Activated CD4-positive, alpha-beta T cell treated with anti-CD3 and anti-CD28 coated beads for 1 hour (primary cell): ENCODE measurements around the gene ALDH3B2.
"Not testable (repeated sequence)": the region's sequence is repeated elsewhere in the genome, so short reads cannot be mapped to it uniquely, and the experiment has no call there.

Experiments
- DNase-seq: peaks from one replicate; pipeline ENCODE4 v3.0.0-alpha.2; 2020

ALDH3B2 gene

DNA sequence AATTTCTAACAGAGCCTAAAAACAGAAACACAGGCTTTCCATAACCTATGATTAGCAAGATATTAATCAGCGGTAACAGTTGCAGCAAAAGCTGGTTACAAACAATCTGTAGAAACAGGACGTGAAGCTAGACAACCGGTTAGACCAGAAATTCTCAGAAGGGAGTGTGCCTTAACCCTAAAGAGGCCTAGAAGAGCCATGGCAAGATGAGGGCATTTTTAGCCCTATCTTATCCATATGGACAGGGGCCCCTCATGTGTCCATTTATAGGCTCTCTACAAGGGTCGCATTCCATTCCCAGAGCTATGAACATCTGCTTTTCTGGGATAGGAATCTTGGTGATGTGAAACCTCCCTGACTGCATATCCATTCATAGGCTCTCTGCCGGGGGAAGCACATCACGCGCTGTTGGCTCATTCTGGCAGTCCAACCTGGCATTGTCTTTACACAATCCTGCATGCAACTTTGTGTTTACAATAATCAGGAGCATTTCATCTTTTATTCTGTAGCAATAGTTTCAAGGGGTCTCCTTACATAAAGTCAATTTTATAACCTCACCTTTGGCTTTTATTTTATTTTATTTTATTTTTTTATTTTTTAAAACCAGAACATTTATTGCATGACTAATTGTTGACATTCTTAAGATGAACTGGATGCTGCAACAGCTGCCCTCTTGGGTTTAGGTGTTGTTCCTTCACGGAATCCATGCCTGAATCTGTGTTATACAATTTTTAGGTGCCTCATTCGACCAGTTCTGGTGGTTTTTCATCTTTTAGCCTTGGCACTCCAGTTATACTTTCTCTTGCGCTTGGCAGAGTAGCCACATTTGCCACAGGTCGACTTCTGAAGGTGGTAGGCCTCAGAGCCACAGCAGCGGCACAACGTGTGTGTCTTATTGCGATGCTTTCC is 8.0 kb upstream of the ALDH3B2 start:
- not testable (repeated sequence) for DNase-seq

DNA sequence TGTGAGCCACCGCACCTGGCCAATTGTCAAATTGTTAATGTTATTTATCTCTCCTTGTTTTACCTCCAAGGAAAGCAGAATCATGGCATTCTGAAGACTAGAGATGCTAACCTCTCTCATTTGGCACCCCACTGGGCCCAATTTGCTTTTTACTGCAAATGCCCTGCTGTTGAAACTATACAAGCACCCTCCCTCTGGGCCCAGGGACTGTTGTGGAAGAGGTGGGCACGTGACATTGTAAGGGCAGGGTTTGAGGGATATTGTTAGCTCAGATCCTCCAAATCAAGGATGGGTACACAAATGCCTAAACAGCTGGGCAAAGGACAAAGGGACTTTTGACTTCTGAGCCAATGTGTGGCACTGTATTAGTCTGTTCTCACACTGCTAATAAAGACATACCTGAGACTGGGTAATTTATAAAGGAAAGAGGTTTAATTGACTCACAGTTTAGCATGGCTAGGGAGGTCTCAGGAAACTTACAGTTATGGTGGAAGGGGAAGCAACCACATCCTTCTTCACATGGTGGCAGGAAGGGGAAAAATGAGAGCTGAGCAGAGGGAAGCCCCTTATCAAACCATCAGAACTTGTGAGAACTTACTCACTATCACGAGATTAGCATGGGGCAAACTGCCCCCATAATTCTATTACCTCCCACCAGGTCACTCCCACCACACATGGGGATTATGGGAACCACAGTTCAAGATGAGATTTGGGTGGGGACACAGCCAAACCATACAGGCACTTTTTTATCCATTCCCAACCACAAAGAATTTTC is 6.5 kb upstream of the ALDH3B2 start:
- no peak for DNase-seq

DNA sequence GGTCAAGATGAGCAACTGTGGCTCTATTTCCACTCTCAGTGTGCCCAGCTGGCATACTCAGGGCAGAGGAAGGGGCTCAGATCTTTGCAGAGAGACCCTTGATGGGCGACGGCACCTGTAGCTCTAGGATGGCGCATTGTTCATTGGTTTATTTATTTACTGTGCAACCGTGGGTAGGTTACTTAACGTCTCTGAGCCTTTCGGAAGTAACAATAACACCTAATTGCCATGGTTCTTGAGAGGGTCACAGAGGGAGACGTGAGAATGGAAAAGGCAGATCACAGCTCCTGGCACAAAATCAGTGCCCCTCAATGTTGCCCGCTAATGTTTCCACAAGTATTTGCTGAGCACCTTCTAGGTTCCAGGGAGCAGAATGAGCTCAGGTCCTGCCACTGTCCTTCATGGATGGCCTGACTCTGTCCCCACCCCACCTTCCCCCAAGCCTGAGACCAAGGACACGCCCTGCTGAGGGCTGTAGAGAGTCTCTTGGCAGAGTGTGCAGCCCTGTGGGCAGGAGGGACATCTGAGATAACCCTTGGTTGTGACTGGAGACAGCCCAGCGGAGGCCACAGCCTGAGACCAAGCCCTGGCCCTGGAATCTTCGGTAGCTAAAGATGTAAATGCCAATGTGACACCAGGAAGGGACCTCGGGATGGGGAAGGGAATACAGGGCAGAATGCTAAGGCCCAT is 780 bp upstream of the ALDH3B2 start:
- no peak for DNase-seq

DNA sequence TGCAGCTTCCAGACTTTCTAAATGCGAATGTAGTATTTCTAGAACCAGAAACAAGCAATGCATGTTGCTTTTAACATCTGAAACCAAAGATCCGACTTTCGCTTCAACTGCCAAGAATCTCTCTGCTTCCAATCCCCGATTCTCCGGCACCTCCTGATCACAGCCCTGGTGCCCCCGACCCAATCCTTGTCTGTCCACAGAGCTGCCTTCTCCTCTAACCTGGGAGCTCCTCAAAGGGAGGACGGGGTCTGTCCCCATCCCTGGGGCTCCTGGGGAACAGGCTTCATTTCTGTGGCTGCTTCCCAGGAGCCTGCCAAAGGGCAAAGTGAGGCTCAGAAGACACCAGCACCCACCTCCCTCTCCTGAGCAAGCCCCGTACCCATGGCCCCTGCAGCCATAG is 521 bp downstream of the ALDH3B2 start:
- DNase-seq: no peak

DNA sequence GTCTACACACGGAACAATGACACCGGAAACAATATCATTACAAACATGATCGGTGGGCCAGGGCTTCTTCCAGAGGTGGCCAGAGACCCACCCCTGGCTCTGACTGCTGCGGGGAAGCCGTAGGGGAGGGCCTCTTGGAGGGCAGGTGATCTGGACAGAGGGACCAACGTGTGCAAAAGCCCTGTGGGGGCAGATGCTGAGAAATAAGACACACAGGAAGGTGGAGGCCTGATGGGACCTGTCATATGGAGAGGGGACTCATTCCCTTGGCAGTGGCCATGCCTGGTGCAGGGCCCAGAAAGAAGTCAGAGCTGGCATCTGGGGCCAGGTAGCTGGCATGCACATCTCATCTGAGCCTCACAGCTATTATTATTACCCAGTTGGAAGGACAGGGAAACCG is 1.1 kb downstream of the ALDH3B2 start:
- DNase-seq: no peak

DNA sequence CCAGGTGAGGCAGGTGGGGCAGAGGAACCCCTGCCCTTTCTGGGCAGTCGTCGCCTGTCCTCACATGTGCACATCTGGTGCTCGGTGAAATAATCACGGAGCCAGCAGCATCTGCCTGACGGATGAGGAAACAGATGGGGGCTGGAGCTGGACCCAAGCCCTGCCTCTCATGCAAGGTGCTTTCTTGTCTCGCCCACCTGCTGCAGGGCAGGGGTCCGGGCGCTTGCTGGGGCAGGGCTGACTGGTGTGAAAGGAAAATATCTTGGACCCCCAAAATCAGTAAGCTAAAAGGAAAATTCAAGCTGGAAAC is 3.3 kb downstream of the ALDH3B2 start:
- no peak for DNase-seq

DNA sequence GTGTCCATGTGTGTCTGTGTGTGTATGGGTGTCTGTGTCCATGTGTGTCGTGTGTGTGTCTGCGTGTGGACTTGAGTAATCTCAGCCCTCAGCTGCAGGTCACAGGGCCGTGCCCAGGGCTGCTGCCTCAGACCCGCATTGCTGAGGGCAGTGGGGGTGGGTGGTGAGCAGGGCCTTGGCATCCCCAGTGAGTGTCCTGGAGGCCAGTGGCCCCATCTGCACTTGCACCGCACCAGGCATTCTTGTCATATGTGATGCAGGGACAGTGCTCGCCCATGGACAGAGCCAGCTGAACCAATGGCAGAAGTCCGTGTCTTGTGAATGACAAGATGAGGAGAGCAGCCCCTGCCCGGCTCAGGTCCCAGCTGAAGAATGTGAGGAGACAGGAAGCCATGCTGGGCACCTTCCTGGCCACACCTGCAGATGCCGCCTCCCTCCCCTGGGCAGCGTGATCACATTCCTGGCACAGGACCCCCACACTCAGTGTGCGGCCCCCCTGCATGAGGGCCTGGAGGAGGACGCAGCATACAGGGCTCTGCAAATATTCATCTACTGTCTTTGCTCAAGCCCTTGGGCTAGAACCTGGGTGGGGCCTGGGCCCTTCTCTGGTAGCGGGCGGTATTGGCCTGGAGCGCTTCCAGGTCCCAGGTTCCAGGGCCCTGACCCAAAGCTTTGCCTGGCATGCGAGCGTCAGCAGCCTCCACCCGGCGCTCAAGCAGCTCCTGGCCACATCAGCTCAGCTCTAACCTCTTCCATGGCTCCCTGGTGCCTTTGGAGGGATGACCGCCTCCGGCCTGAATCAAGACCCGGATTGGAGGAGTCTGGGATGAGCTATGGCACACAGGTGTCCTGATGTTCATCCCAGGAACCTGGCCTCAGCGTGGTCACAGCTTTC is 3.9 kb downstream of the ALDH3B2 start:
- no peak for DNase-seq

DNA sequence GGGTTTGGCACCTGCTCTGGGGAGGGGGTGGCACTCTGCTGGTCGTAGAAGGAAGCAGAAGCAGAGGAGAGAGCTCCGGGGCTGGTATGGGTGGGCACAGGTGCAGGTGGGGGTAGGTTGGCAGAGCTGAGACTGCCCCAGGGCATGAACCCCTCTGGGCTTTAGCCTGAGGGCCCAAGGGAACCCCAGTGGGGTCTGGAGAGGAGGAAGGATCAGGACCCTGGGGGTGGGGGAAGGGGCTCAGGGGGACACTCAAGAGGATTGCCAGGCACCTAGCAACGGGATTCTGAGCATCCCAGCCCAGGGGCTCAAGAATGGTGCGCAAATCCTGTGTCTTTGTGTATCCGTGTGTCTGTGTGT is 6.3 kb downstream of the ALDH3B2 start:
- DNase-seq: no peak

DNA sequence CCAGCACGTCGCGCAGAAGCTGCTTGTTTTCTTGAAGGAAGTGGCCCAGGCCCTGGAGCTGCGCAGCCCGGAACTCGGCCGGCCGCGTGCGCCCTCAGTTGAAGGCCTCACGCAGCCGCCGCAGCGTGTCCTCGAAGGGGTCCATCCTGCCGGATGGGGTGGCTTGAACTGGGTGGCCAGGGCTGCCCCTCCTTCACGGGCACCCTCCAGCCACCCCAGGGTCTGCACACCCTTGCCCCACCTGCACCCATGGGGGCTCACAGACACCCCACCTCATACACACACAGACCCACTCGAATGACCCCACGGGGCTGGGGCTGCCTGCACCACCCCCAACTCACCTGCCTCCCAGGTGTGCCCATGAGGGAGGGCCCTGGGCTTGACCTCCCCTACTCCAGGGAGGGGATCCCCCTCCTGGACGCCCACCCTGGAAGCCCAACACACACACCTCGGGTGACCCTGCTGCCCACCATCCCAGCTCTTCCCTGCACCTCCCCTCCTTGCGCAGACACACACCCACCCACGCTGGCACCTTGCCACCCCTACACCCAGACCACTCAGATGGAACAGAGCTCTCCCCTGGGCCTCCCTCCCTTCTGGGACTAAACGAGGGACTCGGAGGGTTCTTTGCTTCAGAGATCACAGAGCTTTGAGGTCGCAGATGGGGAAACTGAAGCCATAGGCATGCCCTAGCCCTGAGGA is 6.8 kb downstream of the ALDH3B2 start:
- DNase-seq: no peak

DNA sequence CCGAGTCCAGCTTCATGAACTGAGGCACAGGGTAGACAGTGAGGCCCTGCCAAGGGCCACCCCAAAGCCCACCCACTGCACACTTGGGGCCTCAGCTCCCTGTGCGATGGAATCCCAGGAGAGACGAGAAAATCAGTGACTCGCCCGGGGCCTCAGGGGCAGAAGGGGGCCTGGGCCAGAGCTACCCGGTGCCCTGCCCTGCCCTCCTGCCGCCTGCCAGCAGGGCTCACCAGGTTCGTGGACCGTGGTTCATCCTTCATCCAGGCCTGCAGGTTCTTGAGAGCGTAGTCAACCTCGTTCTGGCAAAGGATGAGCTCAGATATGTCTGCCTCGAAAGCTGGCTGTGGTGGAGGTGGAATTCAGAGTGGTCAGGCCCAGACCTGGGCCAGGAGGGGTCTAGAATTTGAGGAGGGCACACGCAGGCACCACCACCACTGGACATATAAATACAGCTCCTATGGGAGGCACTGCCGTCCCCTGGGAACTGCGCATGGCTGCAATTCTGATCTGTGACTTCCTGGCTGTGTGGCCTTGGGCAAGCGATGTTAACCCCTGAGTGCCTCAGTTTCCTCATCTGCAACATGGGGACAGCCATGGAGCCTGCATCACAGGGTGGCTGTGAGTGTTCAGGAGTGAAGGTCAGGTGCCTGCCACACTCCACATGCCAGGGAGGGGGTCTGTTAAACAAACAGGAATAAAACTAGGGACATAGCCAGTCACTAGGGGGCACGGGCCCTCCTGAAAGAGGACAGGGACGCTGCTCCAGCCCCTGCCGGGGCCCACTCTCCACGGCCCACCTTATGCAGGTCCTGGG is 7.5 kb downstream of the ALDH3B2 start:
- no peak for DNase-seq

DNA sequence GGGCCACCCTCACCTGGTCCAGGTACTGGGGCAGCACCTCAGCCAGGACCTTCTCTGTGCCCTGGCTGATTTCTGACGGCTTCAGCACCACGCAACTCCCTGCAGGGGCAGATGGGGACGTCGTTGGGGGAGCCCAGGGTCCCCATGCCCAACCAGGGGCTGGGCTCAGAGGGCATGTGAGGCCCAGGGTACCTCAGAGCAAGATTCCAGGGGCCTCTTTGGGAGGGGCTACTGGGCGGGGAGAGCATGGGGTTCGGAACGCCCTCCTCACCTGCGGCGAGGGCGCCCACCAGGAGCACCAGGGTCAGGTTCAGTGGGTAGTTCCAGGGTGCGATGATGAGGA is 8.1 kb downstream of the ALDH3B2 start:
- no peak for DNase-seq

DNA sequence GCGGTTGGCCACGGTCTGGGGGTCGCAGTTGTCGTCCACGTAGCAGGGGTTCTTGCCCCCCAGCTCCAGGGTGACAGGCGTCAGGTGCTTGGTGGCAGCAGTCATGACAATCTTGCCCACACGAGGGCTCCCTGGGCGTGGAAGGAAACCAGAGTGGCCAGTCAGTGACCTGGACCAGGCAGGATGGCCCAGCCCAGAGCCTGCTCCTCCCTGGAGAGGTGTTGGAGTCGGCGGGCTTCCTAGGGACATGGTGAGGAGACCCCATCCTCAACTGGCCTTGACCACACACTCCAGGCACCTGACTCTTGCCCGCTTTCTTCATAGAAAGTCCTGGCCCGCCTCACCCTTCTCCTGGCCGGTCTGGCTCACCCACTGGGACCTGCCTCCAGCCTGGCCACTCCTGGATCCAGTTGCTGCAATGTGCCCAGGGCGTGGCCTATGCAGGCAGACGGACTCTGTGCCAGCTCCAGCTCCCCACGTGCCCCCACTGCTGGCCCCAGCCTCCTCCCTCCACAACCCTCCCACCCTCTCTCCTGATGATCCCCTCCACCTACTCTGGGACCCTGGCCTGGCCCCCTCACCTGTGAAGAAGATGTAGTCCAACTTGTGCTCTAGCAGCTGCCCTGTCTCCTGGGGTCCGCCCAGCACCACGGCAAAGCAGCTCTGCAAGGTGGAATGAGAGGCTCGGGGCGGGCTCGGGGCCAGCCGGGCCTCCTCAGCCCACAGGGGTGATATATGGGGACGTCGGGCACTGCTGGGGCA is 8.7 kb downstream of the ALDH3B2 start:
- no peak for DNase-seq

DNA sequence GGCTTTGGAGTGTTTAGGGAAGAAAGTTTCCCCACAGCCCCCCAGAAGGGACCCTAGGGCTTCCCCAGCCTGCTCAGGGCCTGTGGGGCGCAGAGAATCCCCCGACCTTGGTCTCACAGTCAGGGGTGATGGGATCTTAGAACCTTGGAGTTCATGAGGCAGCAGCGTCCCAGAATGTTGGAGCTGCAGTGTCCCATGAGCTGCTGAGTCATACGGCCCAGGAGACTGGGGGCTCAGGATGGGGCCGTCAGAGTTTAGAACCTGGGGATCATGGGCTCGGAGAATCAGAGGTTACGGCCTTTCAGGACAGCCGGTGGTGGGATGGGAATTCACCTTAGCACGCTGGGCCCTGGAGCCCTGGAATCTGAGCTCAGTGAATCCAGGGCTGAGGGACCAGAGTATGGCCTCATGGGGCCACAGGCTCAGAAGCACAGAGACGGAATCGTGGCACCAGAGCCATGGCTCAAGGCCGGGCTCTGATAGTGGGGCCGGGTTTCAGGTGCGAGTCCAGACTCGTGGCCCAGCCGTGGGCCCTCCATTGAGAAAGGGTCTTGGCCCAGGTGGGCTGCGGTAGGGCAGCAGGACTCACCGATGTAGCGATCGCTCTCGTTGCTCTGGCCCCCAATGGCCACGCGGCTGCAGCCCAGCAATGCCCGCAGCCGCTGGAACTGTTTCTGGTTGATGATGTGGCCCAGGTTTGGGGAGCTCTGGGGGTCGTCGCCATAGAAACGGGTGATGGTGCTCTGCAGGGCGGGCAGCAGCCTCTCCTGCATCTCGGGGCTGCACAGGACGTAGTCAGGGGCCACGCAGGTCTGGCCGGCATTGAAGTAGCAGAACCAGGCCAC is 9.5 kb downstream of the ALDH3B2 start:
- no peak for DNase-seq

DNA sequence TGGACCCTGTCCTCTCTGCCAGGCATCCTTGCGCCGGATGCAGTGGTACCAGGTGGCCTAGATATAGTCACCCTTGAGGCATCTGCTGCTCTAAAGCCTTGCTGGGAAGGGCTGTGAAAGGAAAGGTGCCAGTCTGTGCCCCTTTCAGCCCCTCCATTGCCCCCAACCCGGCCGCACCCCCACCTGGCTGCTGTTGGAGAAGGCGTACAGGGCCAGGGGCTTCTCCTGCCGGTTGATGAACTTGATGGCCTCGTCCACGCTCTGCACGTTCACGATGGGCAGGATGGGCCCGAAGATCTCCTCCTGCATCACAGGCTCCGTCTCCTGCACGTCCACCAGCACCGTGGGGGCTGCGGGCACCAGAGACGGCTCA is 10.2 kb downstream of the ALDH3B2 start:
- DNase-seq: no peak

DNA sequence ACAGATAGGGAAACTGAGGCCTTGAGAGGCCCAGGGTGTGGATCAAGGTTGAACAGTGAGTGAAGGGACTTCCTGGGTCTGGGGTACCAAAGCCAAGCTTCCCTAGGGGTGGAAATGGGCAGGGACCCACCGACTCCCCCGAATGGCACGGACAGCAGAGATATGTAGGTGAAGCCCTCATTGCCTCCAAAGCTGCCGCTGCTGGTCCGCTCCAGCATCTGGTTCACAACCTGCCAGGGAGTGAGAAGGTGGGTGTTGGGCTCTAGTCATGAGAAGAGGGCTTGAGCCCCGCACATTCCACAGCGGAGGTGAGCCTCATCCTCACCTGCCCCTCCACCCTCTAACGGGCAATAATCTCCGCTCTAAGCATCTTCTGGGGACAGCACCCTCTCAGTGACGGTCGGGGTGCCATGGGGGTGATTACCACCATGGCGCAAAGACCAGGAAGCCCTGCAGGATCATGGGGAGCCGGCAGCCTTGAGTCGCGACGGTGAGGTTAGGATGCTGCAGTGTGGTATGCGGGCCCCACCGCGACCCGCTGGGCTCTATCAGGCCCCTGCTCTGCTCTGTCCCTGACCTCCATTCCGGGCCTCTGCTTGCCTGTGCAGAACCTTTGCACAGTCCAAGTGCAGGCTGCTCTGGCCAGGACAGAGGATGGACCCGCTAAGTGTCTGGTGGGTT is 10.8 kb downstream of the ALDH3B2 start:
- no peak for DNase-seq

DNA sequence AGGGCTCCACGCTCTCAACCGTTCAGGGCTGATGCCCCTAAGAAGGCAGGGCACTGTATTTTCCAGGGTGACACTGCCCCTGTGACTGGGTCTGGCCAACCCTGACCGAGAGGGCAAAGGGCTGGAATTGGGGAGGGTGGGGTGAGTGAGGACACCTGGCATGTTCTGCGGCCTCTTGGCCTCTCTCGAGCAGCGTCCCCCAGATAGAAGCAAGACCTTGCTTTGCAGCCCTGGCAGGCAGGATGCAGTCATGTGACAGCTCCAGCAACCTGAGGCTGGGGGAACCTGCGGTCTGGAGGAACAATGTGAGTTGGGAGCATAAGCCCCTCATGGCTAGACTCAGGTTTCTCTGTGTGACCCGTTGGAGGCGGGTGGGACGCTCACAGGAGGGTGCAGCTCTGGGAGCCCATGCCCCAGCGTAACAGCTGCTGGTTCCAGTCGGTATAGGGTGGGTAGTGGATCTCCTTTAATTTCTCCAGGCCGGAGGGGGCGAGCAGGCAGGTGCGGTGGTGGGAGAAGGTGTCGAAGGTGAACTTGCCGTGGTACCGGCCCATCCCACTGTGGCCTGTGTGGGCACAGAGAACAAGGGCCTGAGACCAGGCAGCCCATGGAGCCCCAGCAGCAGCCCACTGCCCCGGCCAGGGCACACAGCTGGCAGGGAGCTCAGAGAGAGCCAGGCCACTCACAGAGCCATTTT is 11.4 kb downstream of the ALDH3B2 start:
- no peak for DNase-seq

DNA sequence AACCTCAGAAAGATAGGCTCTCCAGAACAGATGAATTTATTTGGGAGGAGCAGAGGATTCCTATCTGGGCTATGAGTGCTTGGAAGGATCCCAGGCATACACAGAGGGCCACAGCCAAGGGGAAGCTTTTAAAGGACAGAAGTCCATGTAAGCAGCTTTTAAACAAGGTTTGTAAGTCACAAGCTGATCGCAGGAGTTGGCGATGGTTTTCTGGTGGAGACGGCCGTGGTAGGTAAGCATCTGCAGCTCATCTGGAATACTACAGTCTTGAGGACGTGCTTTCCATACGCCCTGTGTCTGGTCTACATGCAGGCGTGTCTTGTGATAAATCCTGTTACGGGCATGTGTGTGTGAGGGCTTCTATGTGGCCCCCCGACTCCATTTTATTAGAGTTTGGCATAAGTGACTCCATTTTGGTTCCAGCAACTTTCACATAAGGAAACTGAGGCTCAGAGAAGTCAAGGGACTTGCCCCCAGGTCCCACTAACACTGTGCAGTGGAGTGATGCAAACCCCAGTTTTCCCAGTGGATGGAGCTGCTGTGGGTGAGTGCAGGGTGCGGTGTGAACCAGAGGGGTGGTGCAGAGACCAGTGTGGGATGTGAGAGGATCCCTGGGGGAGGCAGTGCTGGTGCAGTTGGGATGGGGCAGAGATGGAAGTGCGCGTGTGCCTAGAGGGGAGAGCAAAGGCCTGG is 12.1 kb downstream of the ALDH3B2 start:
- DNase-seq: no peak

DNA sequence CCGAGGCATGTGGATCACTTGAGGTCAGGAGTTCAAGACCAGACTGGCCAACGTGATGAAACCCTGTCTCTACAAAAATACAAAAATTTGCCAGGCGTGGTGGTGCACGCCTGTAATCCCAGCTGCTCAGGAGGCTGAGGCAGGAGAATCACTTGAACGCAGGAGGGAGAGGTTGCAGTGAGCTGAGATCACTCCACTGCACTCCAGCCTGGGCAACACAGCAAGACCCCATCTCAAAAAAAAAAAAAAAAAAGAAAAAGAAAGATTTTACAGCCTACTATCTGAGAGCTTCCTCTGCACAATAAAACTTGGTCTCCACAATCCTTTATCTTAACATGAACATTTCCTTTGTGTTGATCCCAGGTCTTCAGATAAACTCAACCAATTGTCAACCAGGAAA is 13.7 kb downstream of the ALDH3B2 start:
- DNase-seq: not testable (repeated sequence)
